Spleen (tissue), 7 donors: ENCODE data around the gene SPEN.

Experiments used
- POLR2A ChIP-seq, 3 donors: fragments of 450-650 bp; IDR thresholded peaks; one replicate each; pipeline ENCODE4 v1.5.1; 2017; ENCODE audit warnings: antibody characterized with exemption in 3 of 3, mild to moderate bottlenecking in 1 of 3
- TF ChIP-seq, protein P1 (sequence below), 11 experiments: fragments of 200-600 bp in 7 of 11; fragments of 450-650 bp in 4 of 11; sonication (generic) in 4 of 11; IDR thresholded peaks in 8 of 11; conservative IDR thresholded peaks in 3 of 11; 1 replicate in 7 of 11; 2 replicates in 4 of 11; pipeline versions ENCODE4 v1.4.0 to v1.8.0; 2016 to 2021; ENCODE audit warnings: antibody characterized with exemption in 11 of 11, inconsistent platforms in 4 of 11, mild to moderate bottlenecking in 1 of 11
- donor health status: DM: no; HTN: no; CAD: no; lungs with moderate emphysema.
- donor health status: DM: no; HTN: no; CAD: no.
- donor health status: DM: no; HTN: no; CAD: no.

DNA sequence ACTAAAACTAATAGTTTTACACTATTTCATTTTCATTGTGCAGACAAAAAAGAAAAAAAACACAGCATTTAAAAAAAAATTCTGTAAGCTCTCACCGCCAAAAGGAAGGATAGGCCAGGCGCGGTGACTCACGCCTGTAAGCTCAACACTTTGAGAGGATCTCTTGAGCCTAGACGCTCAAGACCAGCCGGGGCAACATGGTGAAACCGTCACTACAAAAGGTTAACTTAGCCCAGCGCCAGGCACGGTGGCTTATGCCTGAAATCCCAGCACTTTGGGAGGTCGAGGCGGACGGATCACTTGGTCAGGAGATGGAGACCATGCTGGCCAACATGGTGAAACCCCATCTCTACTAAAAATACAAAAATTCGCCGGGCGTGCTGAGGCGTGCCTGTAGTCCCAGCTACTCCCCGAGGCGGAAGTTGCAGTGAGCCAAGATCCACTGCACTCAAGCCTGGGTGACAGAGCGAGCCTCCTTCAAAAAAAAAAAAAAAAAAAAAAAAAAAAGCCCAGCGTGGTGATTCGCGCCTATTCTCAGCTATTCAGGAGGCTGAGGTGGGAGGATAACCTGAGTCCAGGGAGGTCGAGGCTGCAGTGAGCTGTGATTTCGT is 14.3 kb upstream of the SPEN start:
- TF ChIP-seq, protein P1, sequence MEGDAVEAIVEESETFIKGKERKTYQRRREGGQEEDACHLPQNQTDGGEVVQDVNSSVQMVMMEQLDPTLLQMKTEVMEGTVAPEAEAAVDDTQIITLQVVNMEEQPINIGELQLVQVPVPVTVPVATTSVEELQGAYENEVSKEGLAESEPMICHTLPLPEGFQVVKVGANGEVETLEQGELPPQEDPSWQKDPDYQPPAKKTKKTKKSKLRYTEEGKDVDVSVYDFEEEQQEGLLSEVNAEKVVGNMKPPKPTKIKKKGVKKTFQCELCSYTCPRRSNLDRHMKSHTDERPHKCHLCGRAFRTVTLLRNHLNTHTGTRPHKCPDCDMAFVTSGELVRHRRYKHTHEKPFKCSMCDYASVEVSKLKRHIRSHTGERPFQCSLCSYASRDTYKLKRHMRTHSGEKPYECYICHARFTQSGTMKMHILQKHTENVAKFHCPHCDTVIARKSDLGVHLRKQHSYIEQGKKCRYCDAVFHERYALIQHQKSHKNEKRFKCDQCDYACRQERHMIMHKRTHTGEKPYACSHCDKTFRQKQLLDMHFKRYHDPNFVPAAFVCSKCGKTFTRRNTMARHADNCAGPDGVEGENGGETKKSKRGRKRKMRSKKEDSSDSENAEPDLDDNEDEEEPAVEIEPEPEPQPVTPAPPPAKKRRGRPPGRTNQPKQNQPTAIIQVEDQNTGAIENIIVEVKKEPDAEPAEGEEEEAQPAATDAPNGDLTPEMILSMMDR (IDR thresholded peaks at IDR 0.05 in 8 of 11, conservative IDR thresholded peaks at IDR 0.05 in 3 of 11) = no peak
- no peak for TF ChIP-seq POLR2A (IDR thresholded peaks at IDR 0.05)
